HG03045 (cell line): Measurements from ENCODE around the gene LAMP1.
A peak's percentile ranks its signal among the peaks of the same experiment; 100 is the strongest.
"Not testable (repeated sequence)": the region's sequence is repeated elsewhere in the genome, so short reads cannot be mapped to it uniquely, and the experiment has no call there.

Experiments used
- ATAC-seq: cut with Tn5 transposase; IDR thresholded peaks from one replicate; pipeline ENCODE4 v1.9.1; 2021; ENCODE audit warnings: mild to moderate bottlenecking, moderate library complexity; ENCODE audit not compliant: unreplicated experiment

LAMP1 gene, protein sequence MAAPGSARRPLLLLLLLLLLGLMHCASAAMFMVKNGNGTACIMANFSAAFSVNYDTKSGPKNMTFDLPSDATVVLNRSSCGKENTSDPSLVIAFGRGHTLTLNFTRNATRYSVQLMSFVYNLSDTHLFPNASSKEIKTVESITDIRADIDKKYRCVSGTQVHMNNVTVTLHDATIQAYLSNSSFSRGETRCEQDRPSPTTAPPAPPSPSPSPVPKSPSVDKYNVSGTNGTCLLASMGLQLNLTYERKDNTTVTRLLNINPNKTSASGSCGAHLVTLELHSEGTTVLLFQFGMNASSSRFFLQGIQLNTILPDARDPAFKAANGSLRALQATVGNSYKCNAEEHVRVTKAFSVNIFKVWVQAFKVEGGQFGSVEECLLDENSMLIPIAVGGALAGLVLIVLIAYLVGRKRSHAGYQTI

DNA sequence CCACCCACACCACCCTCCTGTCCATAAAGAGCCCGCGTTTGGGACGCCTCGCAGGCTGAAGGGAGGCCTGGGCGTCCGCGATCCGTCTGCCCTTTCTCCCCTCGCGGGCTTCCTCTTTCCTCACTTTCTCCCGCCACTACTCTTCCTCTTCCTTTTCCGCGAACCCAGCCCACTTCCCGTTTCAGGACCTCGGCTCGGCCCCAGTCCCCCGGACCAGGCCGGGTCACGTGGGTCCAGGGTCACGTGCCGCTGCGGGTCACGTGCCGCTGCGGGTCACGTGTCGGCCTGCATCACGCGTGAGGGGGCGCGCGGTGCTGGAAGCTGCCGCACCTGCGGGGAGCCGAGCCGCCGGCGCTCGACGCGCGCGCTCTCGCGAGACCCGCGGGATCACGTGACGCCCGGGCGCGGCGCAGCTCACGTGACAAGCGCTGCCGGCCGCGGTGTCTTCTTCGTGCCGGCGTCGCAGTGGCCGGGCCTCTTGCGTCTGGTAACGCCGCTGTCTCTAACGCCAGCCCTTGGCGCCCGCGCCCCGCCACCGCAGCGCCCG lies at the start of gene LAMP1:
TSS of gene LAMP1 (plus strand) at position 417 of the 547 bp plus-strand sequence. CDS start 196 bp downstream, outside the sequence.
- peak; percentile 84 for ATAC-seq

DNA sequence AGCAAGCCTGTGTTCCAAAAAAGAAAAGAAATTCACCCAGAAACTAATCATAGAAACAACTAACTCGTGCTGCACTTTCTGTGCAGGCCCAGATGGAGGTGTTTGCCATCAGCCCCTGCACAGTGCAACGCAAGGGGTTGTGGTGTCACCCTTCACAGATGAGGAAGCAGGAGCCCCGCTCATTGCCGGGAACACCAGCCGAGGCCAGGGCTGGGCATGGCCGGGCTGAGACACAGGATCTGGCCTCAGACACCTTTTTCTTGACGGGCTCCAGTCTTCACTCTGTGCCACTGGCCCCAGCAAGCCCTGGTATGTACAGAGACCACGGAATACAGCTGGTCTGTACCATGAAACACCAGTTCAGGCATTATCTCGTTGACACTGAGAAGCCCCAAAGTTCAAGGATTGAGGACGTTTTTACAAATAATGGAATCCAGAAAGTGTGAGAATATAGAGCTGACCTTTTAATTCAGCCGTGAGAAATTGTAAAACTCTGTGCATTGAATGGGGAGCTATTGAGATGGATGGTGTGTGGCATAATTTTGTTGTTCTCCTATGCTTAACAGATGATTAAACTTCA lies 44.4 kb upstream of the LAMP1 start:
- ATAC-seq, result no peak

DNA sequence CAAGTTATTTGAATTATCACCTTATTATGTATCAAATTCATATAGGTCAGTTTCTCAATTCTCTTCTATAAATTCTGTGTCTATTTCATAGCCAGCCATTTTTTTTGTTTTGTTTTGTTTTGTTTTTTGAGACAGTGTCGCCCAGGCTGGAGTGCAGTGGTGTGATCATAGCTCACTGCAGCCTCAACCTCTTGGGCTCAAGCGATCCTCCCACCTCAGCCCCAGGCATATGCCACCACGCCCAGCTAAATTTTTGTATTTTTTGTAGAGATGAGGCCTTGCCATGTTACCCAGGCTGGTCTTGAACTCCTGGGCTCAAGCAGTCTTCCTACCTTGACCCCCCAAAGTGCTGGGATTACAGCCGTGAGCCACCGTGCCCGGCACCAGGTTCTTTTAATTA lies 39.1 kb upstream of the LAMP1 start:
- ATAC-seq, result not testable (repeated sequence)

DNA sequence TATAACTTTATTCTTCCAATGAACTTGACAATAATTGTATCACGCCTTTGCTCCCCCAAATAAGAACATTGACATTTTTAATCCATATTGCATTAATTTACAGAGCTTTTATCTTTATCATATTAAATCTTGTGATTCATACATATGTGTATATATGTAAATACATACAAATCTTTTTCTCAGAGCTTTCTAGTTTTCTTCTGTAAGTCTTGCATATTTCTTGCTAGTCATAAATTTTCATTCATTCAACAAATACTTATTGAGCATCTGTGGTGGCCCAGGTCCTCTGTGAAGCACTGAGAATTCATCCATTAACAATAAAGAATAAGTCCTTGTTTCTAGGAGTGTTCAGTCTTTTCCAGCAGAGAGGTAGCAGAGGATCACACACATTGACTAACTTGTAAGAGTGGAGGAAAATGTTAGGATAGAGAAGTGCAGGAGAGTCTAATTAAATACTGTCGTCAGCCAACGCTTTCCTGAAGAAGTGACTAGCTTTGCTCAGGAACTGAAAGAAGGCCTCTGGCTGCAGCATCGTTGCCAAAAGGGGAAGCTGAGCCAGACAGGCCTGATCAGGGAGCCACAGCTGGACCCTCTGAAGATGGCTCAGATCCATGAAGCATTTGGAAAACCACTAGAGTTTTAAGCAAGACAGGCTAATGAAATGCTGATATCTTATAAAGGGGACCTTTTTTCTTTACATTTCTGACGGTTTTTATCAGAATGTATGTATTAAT lies 38.6 kb upstream of the LAMP1 start:
- no peak for ATAC-seq

DNA sequence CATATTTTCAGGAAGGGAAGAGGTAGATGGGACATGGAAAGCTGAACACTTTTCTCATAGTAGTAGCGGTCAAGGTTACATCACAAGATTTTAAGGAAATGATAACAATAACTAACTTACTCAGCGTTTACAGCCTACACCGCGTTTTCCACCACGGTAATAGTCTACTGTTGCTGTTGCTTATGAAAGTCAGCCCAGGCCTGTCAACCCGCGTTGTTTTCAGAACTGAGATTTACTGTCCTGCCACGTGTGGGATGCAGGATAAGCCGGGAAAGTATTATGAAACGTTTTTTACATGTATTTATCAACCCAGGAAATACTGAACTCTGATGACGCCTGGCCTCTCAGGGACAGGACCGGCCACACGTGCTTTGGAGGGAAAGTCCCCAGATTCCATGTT lies 36.0 kb upstream of the LAMP1 start:
- no peak for ATAC-seq

DNA sequence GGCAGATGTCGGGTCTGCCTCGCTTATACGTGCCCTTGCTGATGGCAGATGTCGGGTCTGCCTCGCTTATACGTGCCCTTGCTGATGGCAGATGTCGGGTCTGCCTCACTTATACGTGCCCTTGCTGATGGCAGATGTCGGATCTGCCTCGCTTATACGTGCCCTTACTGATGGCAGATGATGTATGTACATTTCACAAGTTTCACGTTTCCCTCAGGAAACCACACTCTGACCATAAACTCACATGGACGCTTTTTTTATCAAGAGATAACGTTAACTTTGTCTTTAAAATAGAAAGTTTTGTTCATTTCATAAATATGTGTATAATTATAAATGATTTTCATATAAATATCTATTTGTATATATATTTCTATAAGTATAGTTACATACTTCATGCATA lies 34.0 kb upstream of the LAMP1 start:
- not testable (repeated sequence) for ATAC-seq

DNA sequence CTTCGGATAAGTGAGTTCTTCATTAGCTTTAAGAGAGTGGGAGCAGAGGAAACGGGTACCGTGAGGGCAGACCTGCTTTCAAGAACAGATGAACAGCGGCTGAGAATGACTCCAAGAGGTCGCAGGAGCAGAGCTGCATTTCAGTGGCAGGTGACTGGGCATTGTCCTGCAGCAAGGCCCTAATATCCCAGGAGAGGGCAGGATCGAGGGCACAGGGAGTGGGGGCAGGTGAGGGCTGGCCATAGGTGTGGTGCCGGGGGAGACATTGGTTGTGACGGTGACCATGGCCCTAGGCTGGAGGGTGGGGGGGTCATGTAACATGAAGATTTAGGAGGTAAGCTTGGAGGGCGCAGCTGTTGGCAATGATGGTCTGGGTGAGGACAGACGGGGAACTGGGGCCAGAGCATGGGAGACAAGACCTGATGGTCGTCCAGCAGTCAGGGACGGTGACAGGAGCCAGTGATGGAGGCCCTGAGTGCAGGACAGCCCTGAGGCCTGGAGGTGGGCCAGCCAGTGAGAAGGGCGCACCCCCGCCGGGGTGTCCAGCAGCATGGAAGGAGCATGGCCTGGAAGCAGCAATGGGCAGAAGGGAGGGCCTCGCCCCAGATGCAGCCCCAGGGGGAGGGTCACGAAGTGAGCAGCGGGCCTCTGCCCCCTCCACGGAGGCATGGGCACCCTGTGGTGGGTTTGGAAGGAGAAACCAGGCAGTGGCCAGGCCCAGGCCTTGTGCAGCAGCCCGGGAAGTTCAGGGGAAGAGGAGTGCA lies 29.2 kb upstream of the LAMP1 start:
- ATAC-seq, result no peak

DNA sequence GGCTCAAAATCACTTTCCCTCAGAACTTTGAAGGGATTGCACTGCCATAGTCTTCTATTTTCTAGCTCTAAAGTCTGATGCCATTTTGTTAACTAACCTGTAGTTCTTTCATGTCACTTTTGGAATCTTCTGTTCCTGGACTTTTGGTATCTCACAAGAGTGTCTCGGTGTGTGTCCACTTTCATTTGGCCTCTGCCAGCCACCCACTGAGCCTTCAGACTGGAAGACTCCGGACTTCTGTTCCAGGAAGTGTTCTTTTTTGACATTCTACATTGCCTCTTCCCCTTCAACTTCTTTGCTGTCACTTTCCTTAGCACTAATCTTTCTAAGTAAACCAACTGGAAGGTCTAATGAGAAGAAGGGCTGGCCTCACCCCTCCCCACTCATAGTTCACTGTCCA lies 25.0 kb upstream of the LAMP1 start:
- no peak for ATAC-seq

DNA sequence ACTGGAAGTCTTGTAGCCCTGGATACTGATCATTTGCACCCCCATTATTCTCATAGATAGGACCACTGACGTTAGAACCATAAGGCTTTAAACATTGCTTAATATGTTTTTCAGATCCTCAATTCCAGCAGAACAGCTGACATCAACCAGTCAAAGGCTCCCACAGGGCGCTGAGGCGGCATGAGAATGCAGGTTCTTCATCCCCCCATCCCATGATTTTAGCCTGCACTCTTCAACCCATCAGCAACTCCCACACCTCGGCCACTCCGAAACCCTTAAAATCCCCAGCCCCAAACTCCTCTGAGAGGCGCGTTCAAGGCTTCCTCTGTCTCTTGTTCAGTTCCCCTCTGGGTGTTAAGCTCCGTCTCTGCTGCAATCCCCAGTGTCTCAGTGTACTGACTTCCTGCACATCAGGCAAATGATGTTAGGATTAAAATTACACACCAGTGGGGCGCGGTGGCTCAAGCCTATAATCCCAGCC lies 24.3 kb upstream of the LAMP1 start:
- ATAC-seq, result no peak

DNA sequence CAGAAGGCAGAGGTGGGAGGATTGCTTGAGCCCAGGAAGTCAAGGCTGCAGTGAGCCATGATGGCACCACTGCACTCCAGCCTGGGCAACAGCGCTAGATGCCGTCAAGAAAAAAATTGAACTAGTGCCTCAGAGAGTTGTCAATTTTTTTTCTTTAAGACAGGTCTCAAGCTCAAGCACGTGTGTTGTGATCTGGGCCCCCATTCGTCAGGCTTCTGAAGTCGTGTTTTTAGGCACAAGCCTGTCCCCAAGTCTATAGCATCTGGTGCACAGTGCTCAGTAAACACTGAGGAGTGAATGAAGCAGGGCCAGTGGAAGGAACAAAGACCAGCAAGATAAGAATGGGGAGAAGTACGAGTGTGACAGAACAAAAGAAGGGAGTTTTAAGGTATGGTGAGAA lies 23.7 kb upstream of the LAMP1 start:
- ATAC-seq, result no peak

DNA sequence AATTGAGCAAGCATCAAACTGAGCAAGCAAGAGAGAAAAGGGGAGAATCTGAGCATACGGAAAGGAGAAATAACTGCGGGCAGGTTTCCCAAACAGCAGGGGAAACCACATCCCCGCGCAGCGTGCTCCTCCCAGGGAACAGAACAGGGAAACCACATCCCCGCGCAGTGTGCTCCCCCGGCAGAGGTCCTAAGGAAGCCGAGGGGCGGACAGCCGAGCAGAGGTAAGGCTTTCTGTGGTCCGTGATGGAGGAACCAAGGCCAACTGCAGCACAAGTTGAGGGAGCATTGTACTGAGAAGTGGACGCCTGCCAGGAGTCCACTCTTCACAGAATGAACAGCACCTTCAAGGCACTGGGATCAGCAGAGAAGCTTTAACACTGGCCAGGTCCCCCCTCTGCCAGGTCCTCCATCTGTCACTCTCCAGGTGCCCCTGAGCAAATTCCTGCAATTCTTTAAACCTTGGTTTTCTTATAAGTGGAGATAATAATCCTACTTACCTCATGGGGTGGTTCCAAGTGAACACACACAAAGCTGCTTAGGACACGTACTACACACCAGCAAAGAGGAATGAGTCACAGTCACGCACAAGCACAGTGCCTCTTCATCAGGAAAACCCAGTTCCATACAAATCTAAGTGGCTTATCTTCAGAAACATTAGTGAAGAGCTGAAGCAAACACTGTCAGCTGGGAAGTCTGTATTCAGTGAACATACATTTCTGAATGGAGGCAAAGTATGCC lies 23.0 kb upstream of the LAMP1 start:
- ATAC-seq, result no peak

DNA sequence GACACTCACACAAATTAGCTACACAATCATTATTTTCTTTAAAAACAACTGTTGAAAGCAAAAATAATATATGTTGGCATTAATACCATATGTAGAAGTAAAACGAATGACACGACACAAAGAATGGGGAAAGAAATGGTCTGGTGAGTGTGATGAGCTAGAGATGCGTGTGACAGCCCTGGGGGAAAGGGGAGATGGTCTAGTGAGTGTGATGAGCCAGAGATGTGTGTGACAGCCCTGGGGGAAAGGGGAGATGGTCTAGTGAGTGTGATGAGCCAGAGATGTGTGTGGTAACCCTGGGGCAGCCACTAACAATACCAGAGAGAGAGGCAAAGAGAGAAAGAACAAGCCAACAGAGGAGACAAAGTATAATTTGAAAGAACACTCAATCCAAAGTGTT lies 22.3 kb upstream of the LAMP1 start:
- ATAC-seq, result no peak

DNA sequence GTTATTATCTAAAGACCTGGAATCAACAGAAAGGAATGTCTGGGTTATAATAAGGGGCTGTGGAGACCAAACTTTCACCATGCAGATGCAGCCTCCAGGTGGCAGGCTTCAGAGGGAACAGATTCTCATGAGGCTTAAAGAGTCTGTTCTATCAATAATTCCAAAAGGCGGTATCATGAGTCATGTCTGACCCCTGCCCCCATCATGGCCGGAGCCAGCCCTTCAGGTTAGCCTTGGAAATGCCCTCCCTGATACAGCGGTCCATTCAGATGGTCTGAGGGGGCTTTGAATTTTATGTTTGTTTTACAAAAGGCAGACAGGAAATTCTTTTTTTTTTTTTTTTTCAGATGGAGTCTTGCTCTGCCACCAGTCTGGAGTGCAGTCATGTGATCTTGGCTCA lies 21.7 kb upstream of the LAMP1 start:
- ATAC-seq, result no peak

DNA sequence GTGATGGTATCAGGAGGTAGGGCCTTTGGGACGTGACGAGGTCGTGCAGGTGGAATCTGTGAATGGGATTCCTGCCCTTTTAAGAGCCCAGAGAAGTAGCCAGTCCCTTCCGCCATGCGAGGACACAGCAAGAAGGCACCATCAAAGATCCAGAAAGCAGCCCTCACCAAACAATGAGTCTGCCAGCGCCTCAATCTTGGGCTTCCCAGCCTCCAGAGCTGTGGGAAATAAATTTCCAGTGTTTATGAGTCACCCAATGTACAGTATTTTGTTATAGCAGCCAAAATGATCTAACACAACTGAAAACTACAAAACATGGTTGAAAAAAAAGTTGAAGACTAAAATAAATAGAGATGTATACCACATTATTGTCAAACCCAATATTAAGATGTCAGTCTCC lies 16.9 kb upstream of the LAMP1 start:
- no peak for ATAC-seq

DNA sequence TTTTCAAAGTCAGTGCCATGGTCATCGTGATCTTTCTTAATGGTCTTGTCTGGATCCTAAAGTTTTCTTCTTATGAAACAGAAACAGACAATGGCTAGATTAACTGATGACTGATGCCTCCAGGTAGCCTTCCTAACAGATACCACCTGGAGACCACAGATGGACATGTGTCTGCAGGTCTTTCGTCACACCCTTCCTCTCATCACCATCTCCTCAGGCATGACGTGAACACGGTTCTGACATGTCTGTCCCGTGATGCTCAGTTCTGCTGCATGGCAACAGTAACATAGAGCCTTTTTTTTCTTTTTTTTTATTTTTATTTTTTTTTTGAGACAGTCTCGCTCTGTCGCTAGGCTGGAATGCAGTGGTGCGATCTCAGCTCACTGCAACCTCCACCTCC lies 13.1 kb upstream of the LAMP1 start:
- no peak for ATAC-seq

DNA sequence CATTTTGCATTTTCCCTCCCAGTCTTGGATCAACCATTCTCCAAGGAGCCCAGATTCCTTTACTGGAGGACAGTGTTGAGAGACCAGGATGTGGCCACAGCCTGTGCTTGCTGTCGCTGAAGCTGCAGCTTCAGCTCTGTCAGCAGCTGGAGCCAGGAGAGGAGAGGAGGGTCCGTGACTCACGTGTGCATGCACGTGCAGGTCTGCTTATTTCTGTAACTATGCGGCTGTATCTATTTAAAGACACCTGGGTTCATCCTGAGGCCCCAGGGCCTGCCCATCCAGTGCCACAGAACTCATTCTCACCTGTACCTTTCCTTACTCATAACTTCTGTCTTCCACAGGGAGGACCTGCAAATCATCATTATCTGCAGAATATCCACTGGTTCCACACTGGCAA lies 8.2 kb upstream of the LAMP1 start:
- no peak for ATAC-seq

DNA sequence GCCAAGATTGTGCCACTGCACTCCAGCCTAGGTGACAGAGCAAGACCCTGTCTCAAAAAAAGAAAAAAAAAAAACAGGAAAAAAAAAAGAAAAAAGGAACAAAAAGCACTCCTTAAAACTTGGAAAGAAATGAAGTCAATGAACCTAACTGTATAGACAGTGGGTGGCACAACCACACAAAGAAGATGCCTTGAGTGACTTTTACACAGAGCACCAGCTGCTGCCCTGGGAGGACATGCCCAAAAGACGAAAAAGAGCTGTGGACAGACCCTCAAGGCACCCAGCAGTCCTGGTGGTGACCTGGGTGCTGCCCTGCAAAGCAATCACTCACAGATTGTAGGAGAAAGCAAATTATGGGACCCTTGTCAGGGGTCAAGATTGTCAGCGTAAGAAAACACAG lies 5.9 kb upstream of the LAMP1 start:
- ATAC-seq, result no peak

DNA sequence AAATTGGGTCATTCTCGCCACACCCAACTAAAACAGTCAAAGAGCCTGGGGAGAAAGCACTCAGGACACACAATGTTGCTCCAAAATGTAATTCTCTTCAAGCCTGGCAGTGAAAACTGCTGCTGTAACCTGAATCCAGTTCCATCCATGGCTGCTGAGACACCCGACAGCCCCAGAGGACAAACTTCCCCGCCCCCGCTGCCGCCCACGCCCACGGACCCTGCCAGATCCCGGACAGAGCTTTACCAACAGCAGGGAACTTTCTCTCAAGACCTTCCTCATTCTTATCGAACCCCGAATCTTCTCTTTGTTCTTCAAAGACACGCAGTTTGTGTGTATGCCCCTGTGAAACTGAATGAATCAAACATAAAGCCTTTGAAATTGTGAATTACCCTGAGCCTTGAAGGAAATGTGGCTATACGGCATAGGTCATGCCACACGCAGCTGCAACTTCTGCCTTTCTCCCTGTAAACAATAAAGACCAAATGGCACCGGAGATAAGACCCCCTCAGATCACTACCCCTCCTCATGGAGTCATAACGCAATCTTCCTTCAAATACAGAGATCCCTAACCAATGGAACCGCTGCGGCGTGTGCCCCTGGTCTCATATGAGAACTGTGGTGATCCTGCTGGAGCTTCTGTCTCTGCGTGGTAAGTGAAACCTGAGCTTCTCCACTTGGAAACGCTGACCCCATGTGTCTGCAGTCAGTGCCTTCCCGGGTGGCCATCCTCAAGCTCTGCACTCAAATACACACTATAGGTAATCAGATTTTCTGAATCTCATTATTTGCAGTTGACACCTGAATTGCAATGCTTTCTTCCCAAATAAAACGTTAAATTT lies 4.8 kb upstream of the LAMP1 start:
- ATAC-seq, result no peak

DNA sequence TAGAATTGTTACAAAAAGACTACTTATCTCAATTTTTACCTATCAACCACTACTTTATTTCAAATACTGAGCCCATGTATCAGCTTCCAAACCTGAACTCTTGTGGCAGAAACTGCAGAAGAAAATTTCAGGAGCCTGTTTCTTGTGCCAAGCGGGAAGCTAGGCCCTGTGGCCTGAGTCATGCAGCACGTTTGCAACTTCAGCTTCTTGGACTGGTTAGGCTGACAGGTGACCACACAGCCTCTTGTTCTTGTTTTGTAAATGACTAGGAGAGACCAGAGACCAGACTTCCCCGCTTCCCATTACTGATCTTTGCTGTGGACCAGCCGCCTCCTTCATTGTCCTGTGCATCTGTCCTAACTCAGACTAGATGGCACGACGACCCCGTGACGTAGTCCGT lies 3.4 kb upstream of the LAMP1 start:
- ATAC-seq, result no peak
